HuH-7.5 (cell line): ENCODE measurements around the gene RPTOR.
A peak's percentile ranks its signal among the peaks of the same experiment; 100 is the strongest.

Experiments
- DNase-seq: peaks from one replicate; pipeline ENCODE4 v3.0.0; 2011; ENCODE audit warnings: low spot score

The RPTOR gene

GRCh38 chr17:80643326-80644099 is 98.9 kb downstream of the RPTOR start:
- no peak for DNase-seq

GRCh38 chr17:80644536-80644935 is 99.9 kb downstream of the RPTOR start:
- no peak for DNase-seq

DNA sequence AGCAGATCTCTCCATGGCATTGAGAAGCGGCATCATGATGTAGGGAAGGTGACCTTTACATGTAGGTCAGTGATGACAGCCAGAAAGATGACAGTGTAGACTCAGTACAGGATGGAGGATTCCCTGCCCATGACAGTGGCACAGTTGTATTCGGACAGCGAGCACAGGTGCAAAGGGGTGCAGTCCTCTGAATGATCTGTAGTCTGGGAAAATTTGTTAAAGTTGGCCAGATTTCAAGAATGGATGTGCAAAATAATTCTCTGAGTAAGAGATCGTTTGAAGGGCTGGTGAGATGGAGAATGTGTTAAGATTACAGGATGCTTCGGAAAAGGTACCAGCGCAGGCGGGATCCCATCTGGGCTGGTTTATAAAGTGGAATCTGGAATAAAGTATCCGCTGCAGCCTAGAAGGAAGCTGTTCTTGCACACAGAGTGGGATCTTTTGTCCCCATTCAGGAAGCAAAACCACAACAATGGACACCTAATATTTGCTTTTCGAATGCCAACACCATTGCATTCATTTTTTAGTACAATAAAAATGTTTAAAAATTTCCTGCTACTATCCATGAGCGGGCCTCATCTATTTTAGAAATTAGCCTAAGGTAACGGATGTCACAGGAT is 101.2 kb downstream of the RPTOR start:
- DNase-seq, result no peak

DNA sequence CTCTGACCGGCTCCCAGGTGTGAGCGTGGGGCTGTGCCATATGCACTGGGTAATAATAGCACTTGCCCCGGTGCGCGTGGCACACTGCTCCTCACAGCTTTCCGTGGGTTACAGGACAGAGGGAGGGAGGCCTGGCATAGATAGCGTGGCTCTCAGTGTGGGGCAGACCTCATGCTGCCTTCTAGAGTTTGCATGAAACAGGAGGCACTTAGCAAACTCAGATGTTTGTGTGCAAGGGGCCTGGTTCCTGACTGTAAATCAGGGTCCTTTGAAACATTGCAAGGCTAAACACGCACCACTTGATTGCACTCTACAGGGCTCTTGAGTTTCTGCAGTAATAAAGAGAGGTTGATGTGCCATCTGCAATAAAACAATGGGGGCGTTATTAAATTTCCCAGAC is 101.7 kb downstream of the RPTOR start:
- DNase-seq, result no peak

GRCh38 chr17:80647746-80648145 is 103.1 kb downstream of the RPTOR start:
- DNase-seq, result no peak

DNA sequence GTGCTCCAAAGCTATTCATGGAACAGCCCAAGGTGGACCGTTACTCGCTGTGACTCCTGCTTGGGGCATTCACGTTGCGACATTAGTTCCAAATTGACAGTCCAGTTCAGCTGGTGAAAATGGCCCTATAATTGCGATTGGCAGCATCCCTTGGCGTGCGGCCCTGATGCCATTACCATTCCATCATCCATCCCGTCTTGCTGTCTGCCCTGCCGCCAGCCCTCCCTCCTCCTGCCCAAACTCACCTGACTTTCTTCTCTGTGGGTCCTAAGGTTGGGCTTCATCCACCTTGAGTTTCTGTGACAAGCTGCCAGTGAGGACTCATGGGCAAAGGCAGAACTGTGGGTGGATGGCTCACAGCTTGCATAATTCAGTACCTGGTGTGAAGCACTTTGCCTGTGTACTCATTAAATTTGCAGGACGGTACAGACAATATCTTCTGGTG is 104.6 kb downstream of the RPTOR start:
- DNase-seq, result no peak

GRCh38 chr17:80649672-80650330 is 105.2 kb downstream of the RPTOR start:
- DNase-seq, result peak; percentile 68

DNA sequence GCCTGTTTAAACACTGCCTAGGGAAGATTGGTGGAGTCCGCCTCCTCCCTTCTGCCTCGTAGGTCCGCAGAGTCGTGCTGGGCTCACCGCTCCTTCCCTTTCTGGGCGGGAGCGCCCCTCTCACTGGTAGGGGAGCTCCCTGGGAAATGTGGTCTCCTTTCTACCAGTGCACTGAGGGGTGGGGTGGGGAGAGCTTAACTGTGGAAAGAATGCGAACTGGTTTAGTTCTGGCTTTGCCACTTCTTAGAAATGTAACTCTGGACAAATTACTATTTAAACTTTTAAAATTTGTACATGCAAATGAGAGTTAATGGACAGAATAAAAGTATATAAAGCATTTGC is 105.7 kb downstream of the RPTOR start:
- no peak for DNase-seq

- no peak for DNase-seq
Measured at GRCh38 chr17:80650751-80651518, 106.3 kb downstream of the RPTOR start.

DNA sequence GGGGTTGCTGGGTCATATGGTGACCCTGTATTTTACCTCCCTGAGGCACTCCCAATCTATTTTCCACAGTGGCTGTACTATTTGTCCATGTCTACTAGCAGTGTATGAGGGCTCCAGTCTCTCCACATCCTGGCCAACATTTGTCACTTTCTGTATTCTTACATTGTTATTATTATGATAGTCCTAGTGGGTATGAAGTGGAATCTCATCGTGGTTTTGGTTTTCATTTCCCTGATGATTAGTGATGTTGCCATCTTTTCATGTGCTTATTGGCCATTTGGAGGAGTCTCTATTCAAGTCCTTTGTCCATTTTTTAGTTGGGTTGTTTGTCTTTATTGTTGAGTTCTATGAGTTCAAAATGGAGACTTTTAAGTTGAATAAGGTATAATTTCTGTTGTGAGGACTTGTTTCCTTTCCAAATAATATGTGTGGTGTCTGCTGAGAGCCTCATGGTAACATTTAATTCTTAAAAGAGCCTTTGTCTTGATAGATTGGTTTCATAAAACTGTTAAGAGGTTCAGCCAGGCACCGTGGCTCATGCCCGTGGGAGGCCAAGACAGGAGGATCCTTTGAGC is 108.2 kb downstream of the RPTOR start:
- DNase-seq, result no peak

DNA sequence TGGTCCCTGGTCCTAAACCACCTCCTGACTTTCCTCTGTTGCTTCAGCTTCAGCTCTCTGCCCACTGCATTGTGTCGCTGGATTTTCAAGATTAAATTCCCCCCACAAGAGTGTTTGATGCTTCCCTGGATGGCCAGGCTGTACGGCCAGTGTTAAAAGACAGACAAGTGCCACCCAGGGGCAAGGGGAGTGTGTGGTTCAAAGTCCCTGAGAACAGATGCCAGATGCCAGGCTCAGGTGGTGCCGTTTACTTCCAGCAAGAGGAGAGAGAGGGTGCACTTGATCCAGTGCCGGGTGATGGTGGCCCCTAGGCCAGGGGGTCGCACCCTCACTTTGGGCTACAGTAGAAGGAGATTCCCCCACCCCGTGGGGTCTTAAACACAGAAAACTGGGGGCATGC is 109.2 kb downstream of the RPTOR start:
- DNase-seq, result no peak

DNA sequence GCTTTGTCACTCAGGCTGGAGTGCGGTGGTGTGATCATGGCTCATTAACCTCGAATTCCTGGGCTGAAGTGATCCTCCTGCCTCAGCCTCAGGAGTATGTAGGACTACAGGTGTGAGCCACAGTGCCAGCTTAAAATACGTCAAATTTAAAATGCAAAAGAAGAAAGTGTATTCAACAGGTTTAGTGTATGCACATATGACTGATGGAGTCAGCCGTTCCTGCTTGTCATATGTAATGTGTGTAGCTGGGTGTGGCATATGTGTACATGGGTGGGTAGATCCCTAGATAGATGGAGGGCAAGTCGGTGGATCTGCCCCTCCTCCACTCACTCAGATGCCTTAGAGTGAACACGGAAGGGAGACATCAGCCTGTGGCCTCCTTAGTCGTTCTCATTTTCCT is 111.0 kb downstream of the RPTOR start:
- no peak for DNase-seq

DNA sequence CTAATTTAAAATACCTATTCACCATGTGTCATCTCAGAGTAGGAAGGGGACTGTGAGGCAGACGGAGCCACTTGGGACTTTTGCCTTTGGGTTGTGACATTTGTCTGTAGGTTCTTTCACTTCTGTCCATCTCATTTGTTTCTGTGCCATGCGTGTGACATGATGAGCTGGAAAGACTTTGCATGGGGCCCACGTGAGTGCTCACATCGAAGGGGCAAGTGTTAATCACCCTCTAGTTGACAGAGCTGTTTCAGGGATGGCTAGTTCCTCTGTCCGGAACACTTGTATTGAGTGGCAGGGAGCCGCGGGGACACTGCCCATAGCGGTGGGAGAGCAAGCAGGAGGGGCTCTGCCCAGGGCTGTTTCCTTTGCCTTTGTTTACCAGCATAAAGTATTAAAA is 112.0 kb downstream of the RPTOR start:
- DNase-seq, result no peak

DNA sequence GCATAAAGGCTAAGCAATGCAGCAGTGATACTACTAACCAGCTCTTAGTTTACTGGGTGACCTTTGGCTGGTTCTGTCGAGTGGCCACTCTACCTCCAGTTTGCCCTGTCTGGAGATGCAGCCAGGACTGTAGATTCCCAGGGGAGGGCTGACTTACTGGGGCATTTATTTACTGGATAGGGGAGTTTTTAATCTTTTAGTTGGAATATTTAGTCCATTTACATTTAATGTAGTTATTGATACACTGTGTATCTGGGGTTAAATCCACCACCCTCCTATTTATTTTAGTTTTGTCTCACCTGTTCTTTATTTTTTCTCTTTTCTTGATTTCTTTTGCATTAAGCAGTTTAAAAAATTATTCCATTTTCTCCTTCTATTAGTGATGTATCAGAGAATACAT is 112.9 kb downstream of the RPTOR start:
- DNase-seq, result no peak

- DNase-seq, result no peak
Measured at GRCh38 chr17:80658821-80659220, 114.2 kb downstream of the RPTOR start.

DNA sequence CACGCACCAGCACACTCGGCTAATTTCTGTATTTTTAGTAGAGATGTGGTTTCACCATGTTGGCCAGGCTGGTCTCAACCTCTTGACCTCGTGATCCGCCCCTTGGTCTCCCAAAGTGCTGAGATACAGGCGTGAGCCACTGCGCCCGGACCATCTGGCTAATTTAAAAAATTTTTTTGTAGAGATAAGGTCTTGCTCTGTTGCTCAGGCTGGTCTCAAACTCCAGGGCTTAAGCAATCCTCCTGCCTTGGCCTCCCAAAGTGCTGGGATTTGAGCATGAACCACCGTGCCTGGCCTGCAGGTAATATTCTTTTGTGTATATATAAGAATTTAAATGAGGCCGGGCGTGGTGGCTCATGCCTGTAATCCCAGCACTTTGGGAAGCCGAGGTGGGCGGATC is 115.0 kb downstream of the RPTOR start:
- DNase-seq, result no peak

- no peak for DNase-seq
Measured at GRCh38 chr17:80660527-80661198, 116.0 kb downstream of the RPTOR start.

DNA sequence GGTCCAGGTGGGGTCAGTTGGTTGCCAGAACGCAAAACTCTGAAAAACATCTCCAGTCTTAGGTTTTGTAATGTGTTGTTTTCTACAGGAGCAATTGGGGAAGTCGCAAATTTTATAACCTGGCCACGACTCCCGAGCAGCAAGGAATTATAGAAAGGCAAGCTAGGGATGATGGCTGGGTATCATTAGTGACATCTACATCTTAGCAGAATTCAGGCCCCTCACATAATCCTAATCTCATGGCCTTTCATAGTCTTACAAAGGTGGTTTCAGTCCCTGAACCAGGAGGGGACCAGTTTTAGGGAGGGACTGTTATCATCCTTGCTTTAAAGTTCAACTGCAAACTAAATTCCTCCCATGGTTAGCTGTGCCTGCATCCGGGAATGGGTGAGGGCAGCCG is 117.9 kb downstream of the RPTOR start:
- no peak for DNase-seq

DNA sequence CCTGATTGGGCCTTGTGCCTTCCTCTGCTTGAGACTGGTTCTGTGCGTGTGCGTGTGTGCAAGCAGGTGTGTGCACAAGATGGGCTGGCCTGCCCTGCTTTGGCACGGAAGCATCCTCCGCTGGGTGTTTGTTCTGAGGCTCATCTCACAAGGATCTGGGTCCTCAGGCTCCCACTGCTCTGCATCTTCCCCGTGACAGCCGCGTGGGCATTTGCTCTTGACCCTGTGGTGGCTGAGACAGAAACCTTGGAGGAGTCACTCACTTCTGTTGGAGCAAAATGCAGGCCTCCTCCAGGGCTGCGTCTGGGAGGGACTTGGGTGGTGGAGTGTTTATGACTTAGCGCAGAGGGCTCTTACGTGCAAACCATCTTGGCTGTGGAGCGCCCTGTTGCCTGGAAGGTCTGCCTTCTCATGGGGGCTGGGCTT is 119.2 kb downstream of the RPTOR start:
- no peak for DNase-seq

DNA sequence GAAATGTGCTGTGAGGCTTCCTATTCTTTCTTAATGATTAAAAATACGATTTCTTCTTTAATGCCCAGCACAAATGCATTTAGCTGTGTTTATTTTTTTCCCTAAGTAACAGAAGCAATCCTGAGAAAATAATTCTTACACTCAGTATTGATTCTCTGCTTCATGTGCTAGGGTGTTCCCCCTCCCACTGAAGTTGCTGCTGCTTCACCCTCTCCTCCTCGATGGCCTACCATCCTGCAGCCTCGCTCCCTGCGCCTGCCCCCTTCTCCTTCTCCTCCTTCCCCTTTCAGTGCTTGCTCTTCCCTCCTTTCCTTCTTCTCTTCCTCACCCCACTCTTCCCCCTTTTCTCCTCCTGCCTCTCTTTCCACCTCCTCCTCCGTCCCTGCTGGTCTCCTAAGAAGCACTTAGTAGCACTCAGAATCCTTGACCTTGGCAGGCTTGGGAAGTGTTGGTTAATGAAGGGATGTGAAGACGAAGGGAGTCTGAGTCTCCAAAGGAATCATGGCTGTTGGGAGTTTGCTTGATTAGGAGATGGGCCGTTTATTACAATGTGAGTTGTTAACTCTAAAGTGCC is 119.7 kb downstream of the RPTOR start:
- no peak for DNase-seq

GRCh38 chr17:80665792-80666191 is 121.2 kb downstream of the RPTOR start:
- peak; percentile 57 for DNase-seq
